Activated gamma-delta T cell treated with Interleukin-2 at 50 U/mL for 16 hours (primary cell): ENCODE measurements around the gene EFCAB6.

Experiments used
- DNase-seq: peaks from one replicate; pipeline ENCODE4 v3.0.0-alpha.2; 2020

EFCAB6 gene

GRCh38 chr22:43566021-43566420 is 246.1 kb downstream of the EFCAB6 start:
- no peak for DNase-seq

- DNase-seq, result no peak
Observed at GRCh38 chr22:43564859-43565258, 247.2 kb downstream of the EFCAB6 start.

GRCh38 chr22:43563571-43563970 is 248.5 kb downstream of the EFCAB6 start:
- DNase-seq, result no peak

- DNase-seq, result no peak
Observed at GRCh38 chr22:43562843-43563242, 249.3 kb downstream of the EFCAB6 start.

GRCh38 chr22:43561415-43562178 is 250.5 kb downstream of the EFCAB6 start:
- DNase-seq, result no peak

- DNase-seq, result no peak
Observed at GRCh38 chr22:43560651-43561050, 251.5 kb downstream of the EFCAB6 start.

GRCh38 chr22:43555561-43556515 is 256.3 kb downstream of the EFCAB6 start:
- DNase-seq, result no peak

GRCh38 chr22:43554694-43555365 is 257.3 kb downstream of the EFCAB6 start:
- no peak for DNase-seq

GRCh38 chr22:43554259-43554636 is 257.9 kb downstream of the EFCAB6 start:
- no peak for DNase-seq

- DNase-seq, result no peak
Observed at GRCh38 chr22:43553451-43554258, 258.4 kb downstream of the EFCAB6 start.

- no peak for DNase-seq
Observed at GRCh38 chr22:43550672-43551071, 261.4 kb downstream of the EFCAB6 start.

- no peak for DNase-seq
Observed at GRCh38 chr22:43550024-43550620, 262.0 kb downstream of the EFCAB6 start.

GRCh38 chr22:43546186-43546585 is 265.9 kb downstream of the EFCAB6 start:
- no peak for DNase-seq

- no peak for DNase-seq
Observed at GRCh38 chr22:43544289-43544673, 267.8 kb downstream of the EFCAB6 start.

GRCh38 chr22:43543522-43544288 is 268.4 kb downstream of the EFCAB6 start:
- DNase-seq, result no peak

- DNase-seq, result no peak
Observed at GRCh38 chr22:43542681-43543521, 269.2 kb downstream of the EFCAB6 start.

- no peak for DNase-seq
Observed at GRCh38 chr22:43541462-43542407, 270.4 kb downstream of the EFCAB6 start.

GRCh38 chr22:43541022-43541421 is 271.1 kb downstream of the EFCAB6 start:
- DNase-seq, result no peak

GRCh38 chr22:43540529-43540923 is 271.6 kb downstream of the EFCAB6 start:
- DNase-seq, result no peak
